HG03159 (cell line): ENCODE measurements around the gene PAK3.

ENCODE experiments used
- ATAC-seq: cut with Tn5 transposase; IDR thresholded peaks from one replicate; pipeline ENCODE4 v1.9.1; 2021; ENCODE audit warnings: mild to moderate bottlenecking, moderate library complexity; ENCODE audit not compliant: unreplicated experiment

Gene PAK3

DNA sequence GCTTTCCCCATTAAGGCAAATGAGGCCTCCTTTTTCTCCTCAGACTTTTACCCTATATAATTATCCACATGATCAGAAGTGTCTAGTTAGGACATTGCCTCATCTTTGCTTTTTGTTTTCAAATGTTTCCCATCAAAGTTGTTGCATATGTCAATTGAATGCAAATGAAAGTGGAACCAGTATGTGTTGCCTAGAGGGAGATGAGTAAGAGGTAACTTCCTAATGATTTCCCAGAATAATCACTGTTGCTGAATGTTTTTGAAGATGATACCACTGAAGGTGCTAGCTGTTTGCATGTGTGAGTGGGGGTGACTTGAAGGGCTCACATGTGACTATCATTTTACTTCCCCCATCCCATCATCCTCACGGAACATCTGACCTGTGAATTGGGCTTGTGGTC lies 33.9 kb downstream of the PAK3 start:
- no peak for ATAC-seq

DNA sequence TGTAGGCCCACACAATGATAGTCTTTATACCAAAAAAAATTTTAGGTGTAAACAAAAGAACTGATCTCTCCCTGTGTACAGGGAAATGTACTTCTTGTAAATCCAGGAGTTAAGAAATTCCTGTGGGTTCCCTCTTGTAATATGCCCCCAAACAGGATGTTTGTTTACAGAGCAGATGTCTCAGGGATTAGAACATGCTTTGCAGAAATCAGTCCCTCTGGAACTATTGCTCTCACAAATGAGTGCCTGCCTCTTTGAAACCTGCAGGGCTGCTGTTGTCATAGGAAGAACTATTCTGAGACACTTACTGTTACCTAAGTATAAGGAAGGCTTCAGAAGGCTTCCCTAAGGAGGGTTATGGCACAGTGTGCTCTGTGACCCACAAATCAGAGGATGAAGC lies 35.6 kb downstream of the PAK3 start:
- no peak for ATAC-seq

DNA sequence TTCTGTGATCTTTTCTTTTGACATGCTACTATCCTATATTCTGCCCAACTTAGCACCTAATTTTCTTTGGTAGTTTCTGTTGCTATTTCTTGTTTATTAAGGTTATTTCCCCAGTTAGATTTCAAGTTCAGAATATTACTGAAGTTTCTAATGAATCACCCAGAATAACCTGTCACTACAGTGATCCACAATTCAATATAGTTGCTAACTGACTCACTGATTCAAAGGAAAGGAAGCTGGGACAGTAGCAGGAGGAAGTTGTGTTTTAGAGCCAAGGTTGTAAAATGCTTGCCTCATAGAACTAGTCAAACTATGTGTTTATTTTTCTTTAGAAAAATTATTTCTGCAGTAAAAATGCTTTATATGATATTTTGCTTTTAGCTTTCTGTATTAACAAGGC lies 37.4 kb downstream of the PAK3 start:
- no peak for ATAC-seq

DNA sequence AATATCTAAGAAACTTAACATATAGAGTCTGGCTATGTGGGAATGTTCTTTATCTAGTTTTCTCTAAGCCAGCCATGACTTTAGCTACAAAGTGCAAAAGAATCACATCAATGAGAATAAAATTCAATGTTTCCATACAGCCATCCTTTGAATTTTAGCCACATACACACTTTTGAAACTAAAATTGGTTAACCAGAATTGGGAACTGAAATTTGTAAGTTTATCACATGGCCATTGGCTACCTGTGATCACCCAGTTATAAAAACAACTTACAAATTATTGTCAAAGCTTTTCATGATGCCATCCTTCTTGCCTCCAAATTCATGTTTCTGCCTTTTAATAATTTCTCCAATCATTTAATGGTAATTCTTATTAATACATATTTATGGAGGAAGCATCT lies 49.9 kb downstream of the PAK3 start:
- ATAC-seq = no peak

DNA sequence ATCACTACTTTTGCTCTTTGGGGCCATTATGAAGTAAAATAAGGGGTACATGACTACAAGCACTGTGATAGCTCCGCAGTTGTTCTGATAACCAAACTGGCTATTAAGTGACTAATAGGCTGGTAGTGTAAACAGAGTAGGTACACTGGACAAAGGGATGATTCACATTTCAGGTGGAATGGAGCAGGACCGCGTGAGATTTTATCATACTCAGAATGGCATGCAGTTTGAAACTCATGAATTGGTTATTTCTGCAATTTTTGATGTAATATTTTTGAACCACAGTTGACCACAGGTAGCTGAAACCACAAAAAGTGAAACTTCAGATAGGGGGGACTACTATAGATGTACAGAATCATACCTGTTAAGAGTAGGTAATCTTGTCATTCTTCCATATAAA lies 55.8 kb downstream of the PAK3 start:
- no peak for ATAC-seq

DNA sequence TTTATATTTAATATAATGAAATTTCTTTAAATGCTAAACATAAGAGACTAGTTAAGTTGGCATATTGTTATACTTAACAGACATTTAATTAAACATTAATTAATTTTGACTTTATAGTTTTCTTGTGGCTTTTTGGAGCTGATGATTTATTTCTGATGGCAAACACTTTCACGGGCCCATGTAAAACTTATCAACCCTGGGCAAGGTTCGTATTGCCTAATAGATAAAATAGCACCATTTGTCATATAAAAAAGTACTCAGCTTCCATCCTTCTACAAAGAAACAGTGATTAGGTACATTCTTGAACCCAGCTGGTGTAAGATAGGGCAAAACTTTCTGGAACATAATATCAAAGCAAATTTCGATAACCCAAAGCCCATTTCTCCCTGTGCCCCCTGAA lies 63.2 kb downstream of the PAK3 start:
- no peak for ATAC-seq

DNA sequence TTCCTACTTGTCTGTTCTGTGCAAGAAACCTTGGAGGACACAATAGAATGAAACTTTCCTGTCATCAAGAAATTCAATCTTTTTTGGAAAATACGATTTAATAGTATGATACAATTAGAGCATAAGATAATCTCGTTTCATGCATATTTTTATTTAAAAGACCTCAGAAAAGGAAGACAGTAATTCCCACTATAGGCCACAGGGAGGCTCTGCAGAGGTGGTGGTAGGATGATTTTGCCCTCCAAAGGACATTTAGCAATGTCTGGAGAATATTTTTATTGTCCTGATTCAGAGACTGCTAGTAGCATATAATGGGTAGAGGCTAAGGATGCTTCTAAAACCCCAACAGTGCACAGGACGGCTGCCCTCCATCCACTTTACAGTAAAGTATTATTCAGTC lies 68.7 kb downstream of the PAK3 start:
- ATAC-seq = no peak

DNA sequence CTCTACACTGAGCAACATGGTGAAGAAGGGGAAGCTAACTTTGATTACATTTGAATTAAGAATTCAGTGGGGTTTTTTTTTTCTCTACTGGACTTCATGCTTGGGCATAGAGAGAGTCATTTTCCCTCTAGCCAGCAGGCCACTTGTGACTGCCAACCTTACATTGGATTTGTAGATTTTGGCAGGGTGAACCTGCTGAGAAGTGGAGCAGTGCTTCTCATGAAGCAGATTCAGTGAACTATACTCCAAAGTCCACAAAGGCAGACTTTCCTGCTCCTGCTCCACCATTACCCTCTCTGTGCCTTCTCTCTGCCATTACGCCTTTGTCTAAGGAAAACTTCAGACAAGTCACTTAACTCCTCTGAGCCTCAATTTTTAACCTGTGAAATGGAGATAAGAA lies 69.9 kb downstream of the PAK3 start:
- no peak for ATAC-seq

DNA sequence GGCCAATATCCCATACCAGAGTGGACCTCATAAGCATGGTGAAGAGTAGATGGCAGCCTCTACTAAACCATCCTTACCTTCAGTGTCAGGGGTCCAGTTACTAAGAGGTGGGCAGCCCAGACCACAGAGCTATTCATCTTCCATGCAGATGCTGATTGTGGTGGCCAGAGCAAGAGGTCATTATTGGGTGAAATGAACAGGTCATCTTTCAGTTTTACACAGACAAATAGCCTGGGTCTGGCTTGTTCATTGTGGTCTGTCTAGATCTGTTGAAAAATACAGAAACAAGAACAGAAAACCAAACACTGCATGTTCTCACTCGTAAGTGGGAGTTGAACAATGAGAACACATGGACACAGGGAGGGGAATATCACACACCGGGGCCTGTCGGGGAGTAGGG lies 71.3 kb downstream of the PAK3 start:
- ATAC-seq = no peak

DNA sequence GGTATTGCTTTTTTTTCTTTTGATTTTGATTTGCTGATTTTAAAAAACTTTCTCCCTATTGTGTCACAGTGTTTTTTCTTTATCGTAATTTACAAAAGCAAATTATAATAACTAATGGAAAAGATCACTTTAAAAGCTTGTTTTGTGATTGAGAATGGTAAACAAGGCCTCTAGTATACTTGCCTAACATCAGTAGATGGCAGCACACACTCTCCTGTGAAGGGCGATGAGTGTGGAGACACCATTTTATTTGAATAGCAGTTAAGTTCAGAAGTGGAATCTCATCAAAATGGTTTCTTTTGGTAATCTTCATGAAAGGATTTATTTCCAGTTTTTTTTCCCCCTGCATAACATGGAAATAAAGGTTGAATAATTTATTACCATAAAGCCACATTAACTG lies 72.3 kb downstream of the PAK3 start:
- ATAC-seq = no peak

DNA sequence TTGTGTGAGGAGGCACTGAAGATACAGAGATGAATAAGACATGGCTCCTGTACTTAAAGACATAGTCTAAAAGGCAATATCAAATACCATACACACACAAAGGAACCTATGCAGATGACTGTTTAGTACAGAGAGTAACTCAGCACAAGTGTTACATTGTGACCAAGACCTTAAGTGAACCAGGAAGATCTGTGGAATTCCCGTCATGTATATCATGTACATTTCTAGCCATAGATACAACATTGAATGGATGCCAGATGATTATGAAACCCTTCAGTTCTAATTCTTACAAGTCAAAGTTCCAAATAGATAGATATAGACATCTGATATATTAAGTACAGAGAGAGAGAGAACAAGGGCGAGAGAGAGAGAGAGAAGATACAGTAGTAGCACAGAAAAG lies 73.2 kb downstream of the PAK3 start:
- no peak for ATAC-seq

DNA sequence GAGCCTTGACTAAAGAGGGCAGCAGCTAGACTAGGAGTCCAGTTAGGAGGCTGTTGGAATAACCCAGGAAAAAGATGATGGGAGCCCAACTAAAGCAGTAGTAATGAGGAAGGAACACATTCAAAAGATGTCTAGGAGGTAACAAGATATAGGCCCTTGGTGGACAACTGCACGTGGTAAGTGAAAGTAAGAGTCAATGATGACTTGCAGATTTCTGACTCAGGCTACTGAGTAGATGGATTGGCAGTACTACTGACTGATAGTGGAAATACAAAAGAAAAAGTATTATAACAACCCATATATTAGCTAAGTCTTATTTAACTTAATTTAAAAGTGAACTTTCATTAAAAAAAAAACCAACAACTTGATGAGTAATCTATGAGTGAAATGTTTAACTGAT lies 74.0 kb downstream of the PAK3 start:
- no peak for ATAC-seq

DNA sequence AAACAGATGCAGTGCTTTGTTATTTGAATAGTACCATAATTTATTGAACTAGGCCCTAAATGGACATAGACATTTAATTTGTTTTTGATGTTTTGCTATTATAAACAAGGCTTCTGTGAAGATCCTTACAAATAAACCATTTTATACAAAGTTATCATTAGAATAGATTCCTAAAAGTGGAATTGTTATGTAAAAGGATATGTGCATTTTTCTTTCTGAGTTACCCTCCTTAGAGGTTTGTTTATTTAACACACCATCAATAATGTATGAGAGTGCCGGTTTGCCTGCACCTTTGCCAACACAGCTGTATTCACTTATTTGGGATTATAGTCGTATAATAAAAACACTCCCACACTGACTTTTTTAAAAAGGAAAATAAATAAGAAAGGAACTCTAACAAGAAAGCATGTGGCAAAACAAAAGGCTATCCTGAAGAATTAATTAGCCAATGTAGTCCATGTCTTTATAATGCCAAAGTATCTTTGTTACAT lies 84.8 kb downstream of the PAK3 start:
- no peak for ATAC-seq

DNA sequence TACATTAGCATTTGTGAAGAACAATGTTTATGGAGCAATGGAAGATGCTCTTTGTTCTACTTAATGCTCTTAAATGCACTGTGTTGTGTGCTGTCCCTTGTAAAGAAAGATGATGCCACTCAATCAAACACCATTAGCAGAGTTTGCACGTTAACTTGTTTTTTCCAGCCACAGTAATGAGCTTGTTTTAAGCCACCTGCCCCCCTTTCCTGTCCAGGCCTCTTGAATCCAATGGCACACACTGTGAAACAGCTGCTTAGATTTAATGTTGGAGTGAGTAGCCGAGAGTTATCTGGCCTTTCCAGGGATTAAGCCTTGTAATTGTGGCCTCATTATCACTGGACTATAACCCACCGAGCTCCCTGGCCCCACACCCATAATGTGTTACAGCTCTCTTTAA lies 86.0 kb downstream of the PAK3 start:
- ATAC-seq = no peak

DNA sequence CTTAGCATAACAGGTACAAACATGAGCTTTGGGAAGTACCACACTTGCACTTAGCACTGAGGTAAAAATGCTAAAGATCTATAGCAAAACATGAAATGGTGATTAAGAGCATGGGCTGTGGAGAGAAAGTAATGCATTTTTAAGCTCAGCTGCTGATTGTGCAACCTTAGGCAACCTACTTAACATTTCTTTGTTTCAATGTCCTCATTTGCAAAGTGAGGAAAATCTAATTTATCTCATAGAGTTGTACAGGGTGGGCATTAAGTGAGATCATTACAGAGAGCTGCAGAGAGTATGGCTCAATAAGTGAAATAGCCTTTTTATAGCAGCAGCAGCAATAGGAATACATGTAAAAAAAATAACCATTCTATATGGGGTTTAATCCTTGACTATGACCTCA lies 87.0 kb downstream of the PAK3 start:
- no peak for ATAC-seq

DNA sequence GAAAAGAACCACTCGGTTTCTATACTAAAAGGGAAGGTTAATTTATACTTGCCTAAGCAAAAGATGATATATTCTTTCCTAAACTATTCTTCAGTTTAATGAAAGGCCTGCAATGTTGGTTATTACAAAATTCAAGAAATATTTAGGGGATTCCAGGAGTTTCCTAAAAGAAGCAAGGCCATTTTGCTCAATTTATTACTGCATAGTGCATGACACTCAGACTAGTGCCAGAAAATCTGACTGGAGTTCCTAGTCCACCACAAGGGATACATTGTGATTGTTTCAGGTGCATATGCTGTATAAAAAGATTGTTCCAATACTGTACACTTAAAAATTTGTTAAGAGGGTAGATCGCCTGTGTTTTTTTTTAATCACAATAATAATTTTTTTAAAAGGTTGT lies 95.6 kb downstream of the PAK3 start:
- no peak for ATAC-seq

DNA sequence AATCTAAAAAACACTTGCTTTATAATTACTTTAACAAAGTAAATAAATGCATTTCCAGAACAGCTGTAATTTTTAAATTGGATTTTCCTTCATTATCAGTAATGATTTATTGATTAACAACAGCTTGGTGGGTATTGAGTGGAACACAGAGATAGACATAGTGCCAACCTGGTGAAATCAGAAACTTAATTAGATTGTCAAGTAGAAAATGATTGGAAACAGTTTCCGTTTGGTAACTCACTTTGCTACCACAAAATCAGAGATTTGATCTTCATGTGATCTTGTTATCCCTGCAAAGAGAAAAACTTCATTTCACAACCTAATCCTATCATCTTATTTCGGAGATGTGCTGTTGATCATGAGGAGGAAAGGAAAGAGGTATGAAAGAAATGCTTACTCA lies 103.5 kb downstream of the PAK3 start:
- no peak for ATAC-seq

DNA sequence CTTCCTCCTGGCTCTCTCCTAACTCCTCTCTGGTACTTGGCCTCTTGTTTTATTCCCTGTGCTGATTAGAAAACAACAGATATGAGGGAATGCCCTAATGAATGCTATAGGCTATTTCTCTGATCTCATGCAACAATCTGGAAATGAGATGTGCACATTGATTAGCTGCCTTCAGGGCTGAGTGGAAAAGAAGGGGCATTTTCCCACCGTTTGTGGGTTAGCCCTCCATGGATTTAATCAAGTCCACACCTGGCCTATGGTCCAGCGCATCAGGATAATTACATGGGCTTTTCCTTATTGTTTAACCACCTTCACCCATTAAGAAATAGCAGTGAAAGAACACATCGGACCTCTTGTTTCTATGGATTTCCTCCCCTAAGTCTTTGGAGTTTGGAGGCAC lies 104.3 kb downstream of the PAK3 start:
- no peak for ATAC-seq

DNA sequence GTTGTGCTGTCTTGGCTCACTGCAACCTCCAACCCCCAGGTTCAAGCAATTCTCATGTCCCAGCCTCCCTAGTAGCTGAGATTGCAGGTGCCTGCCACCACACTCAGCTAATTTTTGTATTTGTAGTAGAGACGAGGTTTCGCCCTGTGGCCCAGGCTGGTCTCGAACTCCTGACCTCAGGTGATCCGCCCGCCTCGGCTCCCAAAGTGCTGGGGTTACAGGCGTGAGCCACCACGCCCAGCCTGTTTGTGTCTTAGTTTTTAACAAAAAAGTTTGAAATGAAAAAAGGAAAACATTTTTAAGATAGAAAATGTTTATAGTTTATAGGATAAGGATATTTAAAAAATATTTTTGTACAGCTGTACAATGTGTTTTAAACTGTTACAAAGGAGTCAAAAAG lies 111.9 kb downstream of the PAK3 start:
- ATAC-seq = no peak

DNA sequence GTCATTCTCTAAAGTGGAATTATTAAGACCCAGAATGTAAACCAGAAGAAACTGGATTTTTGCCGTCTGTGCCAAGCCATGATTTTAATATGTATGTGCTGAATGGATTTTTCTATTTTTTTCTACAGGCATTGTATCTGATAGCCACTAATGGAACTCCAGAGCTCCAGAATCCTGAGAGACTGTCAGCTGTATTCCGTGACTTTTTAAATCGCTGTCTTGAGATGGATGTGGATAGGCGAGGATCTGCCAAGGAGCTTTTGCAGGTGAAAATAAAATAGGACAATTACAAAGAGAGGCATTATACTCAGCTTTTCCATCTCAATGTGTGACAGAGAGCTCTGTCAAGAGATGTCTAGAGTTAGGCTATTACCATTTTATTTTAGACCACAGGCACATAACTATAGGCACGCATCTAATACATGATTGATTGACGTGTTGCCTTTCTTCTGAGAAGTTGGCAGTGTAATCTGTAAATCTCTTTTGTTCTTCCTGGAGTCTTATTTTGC lies 120.4 kb downstream of the PAK3 start:
- ATAC-seq = no peak

DNA sequence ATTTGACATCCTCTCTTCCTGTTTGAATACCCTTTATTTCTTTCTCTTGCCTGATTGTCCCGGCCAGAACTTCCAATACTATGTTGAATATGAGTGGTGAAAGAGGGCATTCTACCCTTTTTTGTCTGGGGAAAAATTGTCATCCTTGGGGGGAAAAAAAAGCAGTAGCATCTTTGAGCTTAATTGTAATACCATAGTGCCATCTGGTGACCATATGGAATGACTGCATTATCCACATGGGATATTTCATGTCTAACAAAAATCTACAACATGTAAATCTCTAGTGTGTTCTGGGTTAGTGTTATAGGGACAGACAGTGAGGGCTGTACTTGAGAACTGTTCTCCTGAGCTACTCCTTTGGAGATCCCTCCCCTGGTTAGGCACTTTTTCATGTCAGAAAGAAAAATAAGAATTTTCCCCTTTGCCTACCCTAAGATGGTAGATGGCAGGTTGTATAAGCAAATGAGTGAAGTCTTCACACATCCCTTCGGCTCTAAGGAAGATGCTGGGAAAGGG lies 148.3 kb downstream of the PAK3 start:
- ATAC-seq = no peak

DNA sequence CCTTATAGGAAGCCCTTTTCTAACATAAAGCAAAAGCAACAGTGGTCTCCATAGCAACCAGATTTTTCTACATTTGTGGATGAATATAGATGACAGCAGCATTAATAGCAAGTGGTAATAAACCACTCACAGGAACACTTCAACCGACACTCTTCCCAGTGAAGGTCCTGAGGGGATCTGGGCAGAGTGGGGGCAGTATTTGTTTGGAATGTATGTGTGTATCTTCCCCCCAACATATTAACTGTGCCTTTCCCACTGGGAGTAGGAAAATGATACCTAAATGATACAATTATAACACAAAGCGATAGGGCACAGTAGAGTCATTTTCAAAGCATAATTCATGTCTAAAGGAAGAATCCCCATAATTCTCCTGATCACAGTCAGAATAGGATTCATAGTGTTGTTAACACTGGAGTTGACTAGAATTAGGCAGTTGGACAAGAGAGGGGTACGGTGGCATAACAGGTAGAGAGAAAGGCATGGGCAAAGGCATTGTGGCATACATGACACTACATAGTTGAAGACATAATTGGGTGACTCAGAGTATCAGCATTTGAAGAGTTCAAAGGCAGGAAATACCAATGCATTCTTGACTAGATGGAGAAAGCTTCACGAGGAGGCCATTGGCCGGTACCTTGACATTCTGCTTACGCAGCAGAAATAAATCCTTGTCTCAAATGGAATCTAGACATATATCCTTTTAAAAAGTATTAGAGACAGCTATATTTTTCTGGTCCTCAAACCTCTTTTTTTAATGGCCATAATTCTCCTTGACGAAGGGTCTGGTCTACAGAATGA lies 159.1 kb downstream of the PAK3 start:
- no peak for ATAC-seq

DNA sequence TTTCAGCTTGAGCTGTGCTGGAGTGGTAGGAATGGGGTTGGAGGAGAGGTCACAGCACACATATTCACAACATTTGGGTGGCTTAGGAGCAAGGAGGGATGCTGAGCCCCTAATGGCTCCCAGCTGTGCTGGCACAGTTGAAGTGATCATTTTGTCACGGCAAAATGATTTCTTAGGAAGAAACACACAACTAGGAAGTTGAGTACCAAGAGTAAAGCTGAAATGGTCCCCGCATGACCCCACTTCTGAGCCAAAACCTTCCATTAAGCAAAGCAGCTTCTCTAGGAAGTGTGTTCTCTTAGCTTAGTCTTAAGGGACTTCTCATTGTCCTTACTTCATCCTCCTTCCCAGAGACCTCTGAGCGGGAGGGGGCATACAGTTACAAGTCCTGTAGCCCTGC lies 161.7 kb downstream of the PAK3 start:
- ATAC-seq = no peak
